ENCODE measurements around the gene PGLYRP4. TPM values are rescaled to one million over a fixed set of nuclear protein-coding genes. Genes with fewer than 3 reads are reported as not detected.

The PGLYRP4 gene
- total RNA-seq, 1 donor from 2014 or later: not detected

DNA sequence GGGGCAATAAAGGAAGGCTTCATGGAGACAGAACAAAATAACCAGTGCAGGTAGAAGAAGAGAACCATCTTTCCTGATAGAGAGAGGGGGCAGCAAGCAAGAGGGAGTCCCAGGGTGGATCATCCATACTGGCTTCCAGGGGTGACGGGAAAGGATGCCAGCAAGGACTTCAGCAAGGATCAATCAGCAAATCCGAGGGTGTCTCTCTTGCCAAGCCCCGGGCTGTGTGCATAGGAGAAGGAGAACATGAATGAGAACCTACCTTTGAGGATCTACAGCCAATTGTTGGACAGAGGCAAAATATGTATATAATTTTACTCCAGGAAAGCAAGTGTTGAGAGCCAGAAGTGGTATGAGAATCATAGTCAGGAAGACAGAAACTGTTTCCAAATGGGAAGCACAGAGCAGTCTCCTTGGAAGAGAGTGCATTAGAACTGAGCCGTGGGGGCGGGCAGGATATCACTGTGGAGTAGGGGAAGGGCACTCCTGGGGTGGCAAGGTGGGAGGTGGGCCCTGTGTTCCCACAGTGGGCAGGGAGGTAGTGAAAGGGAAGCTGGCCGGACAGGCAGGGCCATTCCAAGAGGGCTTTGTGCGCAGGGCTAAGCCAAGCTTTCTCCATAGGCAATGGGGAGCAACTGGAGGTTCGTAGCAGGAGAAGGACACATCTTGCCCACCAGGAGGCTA, 7.9 kb upstream of the PGLYRP4 start:
- Mint-ChIP-seq H3K27ac (no peak overlapping the region), H3K4me3 (ENCODE audit: low read depth) (no peak overlapping the region), H3K4me1 (ENCODE audit: low read depth) (no peaks in the 10 kb centered on the region), H3K27me3 (peaks cover 8% of the 10 kb centered on the region), H3K9me3 (ENCODE audit: low read depth) (no peaks in the 10 kb centered on the region), H3K36me3 (ENCODE audit: insufficient read depth) (no peaks in the 10 kb centered on the region)
- TF ChIP-seq, protein P1, sequence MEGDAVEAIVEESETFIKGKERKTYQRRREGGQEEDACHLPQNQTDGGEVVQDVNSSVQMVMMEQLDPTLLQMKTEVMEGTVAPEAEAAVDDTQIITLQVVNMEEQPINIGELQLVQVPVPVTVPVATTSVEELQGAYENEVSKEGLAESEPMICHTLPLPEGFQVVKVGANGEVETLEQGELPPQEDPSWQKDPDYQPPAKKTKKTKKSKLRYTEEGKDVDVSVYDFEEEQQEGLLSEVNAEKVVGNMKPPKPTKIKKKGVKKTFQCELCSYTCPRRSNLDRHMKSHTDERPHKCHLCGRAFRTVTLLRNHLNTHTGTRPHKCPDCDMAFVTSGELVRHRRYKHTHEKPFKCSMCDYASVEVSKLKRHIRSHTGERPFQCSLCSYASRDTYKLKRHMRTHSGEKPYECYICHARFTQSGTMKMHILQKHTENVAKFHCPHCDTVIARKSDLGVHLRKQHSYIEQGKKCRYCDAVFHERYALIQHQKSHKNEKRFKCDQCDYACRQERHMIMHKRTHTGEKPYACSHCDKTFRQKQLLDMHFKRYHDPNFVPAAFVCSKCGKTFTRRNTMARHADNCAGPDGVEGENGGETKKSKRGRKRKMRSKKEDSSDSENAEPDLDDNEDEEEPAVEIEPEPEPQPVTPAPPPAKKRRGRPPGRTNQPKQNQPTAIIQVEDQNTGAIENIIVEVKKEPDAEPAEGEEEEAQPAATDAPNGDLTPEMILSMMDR (IDR thresholded peaks at IDR 0.05; ENCODE audit: unreplicated experiment): no peak
- DNase-seq (ENCODE audit: low spot score, unreplicated experiment): no peak

DNA sequence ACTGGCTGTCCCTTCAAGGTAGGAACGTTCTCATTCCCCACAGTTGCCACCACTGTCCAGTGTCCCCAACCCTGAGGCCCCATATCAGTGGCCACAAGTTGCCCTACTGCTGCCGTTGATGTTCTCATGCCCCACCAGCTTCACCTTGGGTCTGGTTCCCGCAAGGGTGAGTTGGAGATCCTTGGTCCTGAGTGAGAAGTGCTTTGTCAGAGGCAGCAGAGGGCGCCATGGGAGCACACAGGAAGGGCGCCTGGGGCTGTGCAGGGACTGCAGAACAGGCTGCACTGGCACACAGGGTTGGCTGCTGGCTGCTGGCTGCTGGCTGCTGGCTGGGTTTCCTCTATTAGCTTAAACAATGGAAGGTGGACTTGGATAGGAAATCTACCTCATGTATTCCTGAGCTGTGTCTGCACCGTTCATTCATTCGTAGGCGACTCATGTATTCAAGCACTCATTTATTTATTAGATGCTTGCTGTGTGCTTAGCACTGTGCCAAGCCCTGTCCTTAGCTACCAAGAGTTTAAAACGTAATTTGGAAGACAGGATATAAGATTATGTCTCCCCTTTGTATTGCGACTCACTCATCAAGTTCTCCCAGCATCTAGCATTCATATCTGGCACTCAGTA, 6.9 kb upstream of the PGLYRP4 start:
- Mint-ChIP-seq H3K27me3 (peaks cover 17% of the 10 kb centered on the region), H3K9me3 (ENCODE audit: low read depth) (no peaks in the 10 kb centered on the region), H3K4me1 (ENCODE audit: low read depth) (no peaks in the 10 kb centered on the region), H3K27ac (no peak overlapping the region), H3K36me3 (ENCODE audit: insufficient read depth) (no peaks in the 10 kb centered on the region), H3K4me3 (ENCODE audit: low read depth) (no peak overlapping the region)
- TF ChIP-seq, protein P1 (IDR thresholded peaks at IDR 0.05; ENCODE audit: unreplicated experiment): peak; percentile 51
- DNase-seq (ENCODE audit: low spot score, unreplicated experiment): no peak

DNA sequence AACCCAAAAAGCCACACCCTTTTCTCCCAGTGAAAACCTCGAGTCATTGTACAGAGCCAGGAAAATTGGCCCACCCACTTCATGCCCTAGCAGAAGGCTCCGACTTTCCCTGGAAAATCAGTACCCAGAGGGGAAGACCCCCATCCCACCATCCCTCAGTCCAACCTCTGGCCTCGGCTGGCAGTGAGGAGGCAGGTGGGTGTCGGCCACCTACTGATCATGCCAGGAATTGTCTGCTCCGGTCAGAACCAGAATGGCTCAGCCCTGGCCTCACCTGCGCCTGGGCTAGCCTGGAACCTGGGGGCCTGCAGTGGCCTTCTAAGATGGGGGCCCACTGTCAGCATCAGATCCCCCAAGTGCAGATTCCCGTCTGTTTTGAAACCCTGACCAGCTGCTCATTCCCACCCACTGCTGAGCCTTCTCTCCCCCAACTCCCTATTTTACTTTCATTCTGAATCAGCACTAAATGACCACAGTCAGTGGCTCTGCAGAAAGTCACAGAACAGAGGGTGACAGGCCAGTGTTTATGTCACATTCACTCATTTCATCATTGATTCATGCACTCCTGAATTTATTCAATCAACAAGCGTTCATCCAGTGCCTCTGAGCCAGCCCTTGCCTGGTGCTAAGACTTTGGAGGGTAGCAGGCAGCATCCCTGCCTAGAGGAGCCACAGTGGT, 6.0 kb upstream of the PGLYRP4 start:
- DNase-seq (ENCODE audit: low spot score, unreplicated experiment): no peak
- Mint-ChIP-seq H3K27ac (no peak overlapping the region), H3K27me3 (peaks cover 19% of the 10 kb centered on the region), H3K4me3 (ENCODE audit: low read depth) (no peak overlapping the region), H3K4me1 (ENCODE audit: low read depth) (no peaks in the 10 kb centered on the region), H3K9me3 (ENCODE audit: low read depth) (no peaks in the 10 kb centered on the region), H3K36me3 (ENCODE audit: insufficient read depth) (no peaks in the 10 kb centered on the region)
- TF ChIP-seq, protein P1 (IDR thresholded peaks at IDR 0.05; ENCODE audit: unreplicated experiment): no peak

DNA sequence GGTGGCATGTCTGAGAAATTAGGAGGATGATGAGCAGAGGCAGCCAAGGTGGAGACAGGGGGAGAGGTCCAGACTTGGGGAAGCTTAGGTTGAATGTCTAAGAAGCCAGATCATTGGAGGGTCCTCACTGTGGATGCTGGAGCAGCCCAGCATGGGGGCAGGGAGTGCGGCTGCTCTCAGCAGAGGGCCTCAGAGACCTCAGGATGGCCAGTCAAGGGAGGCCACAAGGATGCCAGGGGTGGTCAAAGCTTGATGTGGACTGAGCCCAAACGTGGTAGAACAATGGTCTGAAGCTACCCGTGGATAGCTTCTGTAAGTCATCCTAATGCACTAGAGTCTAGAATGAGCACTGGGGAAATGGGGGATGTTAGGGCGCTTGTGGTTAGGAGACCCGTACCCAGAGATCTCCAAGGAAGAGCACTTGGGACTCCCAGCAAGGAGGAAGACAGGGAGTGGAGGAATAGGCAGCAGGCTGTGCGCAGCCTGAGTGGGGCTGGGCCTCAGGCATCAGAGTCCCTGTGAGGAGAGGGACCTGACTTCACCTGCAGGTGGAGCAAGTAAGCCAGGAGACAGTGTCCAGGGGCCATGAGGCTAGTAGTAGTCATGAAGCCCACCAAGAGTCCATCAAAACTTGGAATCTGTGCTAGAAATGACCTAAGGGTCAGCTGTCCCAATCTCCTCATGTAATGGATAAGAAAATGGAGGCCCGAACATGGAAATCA, 4.7 kb upstream of the PGLYRP4 start:
- no peak overlapping the region for H3K27ac Mint-ChIP-seq
- H3K4me1 Mint-ChIP-seq (ENCODE audit: low read depth): no peaks in the 10 kb centered on the region

More for the DNA sequence above, 4.7 kb upstream of the PGLYRP4 start:
- Mint-ChIP-seq H3K36me3 (ENCODE audit: insufficient read depth) (no peaks in the 10 kb centered on the region), H3K27me3 (peaks cover 27% of the 10 kb centered on the region), H3K9me3 (ENCODE audit: low read depth) (no peaks in the 10 kb centered on the region), H3K4me3 (ENCODE audit: low read depth) (no peak overlapping the region)
- no peak for DNase-seq (ENCODE audit: low spot score, unreplicated experiment)
- TF ChIP-seq, protein P1 (IDR thresholded peaks at IDR 0.05; ENCODE audit: unreplicated experiment): peak; percentile 57

Data from progenitor cell of endocrine pancreas (in vitro differentiated cells).